ENCODE results near the gene DCST2. TPM values are rescaled to one million over a fixed set of nuclear protein-coding genes. Genes with fewer than 3 reads are reported as not detected.

DCST2 gene
- total and polyA plus RNA-seq, 9 of the 15 experiments (the other 6 are each of a cell fraction or from before 2014, with no cell fraction given): 0.09 to 0.49 (median 0.11) TPM; not detected in 3

DNA sequence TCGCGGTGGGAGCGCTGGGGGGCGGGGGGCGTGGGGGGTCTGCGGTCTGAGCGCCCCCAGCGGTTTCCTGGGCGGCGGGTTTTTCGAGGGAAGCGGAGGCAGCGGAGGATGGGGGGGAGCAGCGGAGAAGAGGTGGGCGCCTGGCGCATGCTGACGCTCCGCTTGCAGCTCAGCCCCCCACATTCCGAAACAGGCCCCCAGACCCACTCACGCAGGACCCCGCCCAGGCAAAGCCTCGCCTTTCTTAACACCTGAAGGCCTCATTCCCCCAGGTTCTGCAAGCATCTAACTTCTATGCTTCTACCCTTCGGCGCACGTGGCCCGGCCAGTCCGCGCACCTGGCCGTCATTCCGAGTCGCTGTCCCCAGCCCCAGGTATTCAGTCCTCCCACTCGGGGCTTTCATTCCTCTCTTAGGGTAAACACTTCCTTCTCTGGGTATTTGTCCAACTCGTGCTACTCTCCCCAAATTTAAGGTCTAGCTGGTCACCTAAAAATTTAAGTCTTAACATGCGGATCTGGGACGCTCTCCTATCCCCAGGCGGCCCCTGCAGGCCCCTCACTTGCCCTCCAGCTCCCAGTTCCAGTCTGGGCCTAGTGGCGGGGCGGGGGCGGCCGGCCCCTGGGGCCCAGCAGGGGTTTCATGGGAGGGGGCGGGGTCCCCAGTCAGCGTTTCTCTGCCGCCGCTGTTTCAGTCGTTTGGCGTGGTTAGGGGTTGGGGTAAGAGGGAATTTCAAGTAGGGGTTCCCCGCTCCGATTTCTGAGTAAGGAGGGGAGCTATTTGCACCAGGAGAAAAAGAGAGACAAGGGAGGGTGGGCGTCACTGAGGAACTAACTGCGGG lies 33.8 kb downstream of the DCST2 start (continued):
- TF ChIP-seq MYC (IDR thresholded peaks at IDR 0.05; ENCODE audit: low read depth, low read length): peak; percentile 96
- TF ChIP-seq MYC (CRISPR knock-in tag; IDR thresholded peaks at IDR 0.05; ENCODE audit: borderline replicate concordance, low read depth): peak; percentile 84
- TF ChIP-seq NBN (IDR thresholded peaks at IDR 0.05; ENCODE audit: low read depth): peak; percentile 57; the same call in 1 of the 2 replicates
- TF ChIP-seq ZNF785 (CRISPR knock-in tag; IDR thresholded peaks at IDR 0.05): no peak
- peak; percentile 36; the same call in 1 of the 2 replicates for TF ChIP-seq KAT7 (CRISPR knock-in tag; IDR thresholded peaks at IDR 0.05; ENCODE audit: borderline replicate concordance)
- TF ChIP-seq ZNF668 (CRISPR knock-in tag; IDR thresholded peaks at IDR 0.05): peak; percentile 52; the same call in 1 of the 2 replicates
- no peak for TF ChIP-seq KAT8 (IDR thresholded peaks at IDR 0.05; ENCODE audit: low read depth)
- peak; percentile 68 for TF ChIP-seq NFRKB (IDR thresholded peaks at IDR 0.05; ENCODE audit: low read depth)
- peak; percentile 96 for TF ChIP-seq L3MBTL2 (IDR thresholded peaks at IDR 0.05)
- TF ChIP-seq MYNN (IDR thresholded peaks at IDR 0.05): 0 out of 2 replicates have a peak, but pooled peaks have one; percentile 29
- no peak for TF ChIP-seq MYNN (CRISPR knock-in tag; IDR thresholded peaks at IDR 0.05)
- peak in 1 of 2 experiments; percentile 53; a peak in 1 of 3 replicates for TF ChIP-seq CBX3 (IDR thresholded peaks at IDR 0.05; ENCODE audit: borderline replicate concordance in 1 of 2, low read length in 2 of 2)
- 0 out of 2 replicates have a peak, but pooled peaks have one; percentile 9 for TF ChIP-seq TFAP4 (CRISPR knock-in tag; IDR thresholded peaks at IDR 0.05; ENCODE audit: borderline replicate concordance)
- TF ChIP-seq NCOR1 (IDR thresholded peaks at IDR 0.05): peak; percentile 43
- no peak for TF ChIP-seq MAFK (IDR thresholded peaks at IDR 0.05; ENCODE audit: low read length)
- TF ChIP-seq, protein P1, sequence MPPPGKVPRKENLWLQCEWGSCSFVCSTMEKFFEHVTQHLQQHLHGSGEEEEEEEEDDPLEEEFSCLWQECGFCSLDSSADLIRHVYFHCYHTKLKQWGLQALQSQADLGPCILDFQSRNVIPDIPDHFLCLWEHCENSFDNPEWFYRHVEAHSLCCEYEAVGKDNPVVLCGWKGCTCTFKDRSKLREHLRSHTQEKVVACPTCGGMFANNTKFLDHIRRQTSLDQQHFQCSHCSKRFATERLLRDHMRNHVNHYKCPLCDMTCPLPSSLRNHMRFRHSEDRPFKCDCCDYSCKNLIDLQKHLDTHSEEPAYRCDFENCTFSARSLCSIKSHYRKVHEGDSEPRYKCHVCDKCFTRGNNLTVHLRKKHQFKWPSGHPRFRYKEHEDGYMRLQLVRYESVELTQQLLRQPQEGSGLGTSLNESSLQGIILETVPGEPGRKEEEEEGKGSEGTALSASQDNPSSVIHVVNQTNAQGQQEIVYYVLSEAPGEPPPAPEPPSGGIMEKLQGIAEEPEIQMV (tag; conservative IDR thresholded peaks at IDR 0.05; ENCODE audit: low read depth): no peak
- TF ChIP-seq ATF7 (IDR thresholded peaks at IDR 0.05): peak; percentile 37; the same call in 1 of the 2 replicates
- TF ChIP-seq POLR2B (IDR thresholded peaks at IDR 0.05; ENCODE audit: low read depth, partially characterized antibody): peak; percentile 58
- TF ChIP-seq VEZF1 (CRISPR knock-in tag; IDR thresholded peaks at IDR 0.05): peak; percentile 29; the same call in 1 of the 2 replicates
- TF ChIP-seq ZKSCAN8 (CRISPR knock-in tag; IDR thresholded peaks at IDR 0.05): no peak
- peak; percentile 69; the same call in 1 of the 2 replicates for TF ChIP-seq ERF (CRISPR knock-in tag; IDR thresholded peaks at IDR 0.05)
- no peak for TF ChIP-seq CHCHD3 (CRISPR knock-in tag; IDR thresholded peaks at IDR 0.05)
- no peak for TF ChIP-seq PREB (CRISPR knock-in tag; IDR thresholded peaks at IDR 0.05)
- peak; percentile 55 for TF ChIP-seq ZNF316 (IDR thresholded peaks at IDR 0.05)

Data from K562 (cell line).